Colonic mucosa (tissue), 4 donors: ENCODE measurements around the gene SYNDIG1L. TPM values are rescaled to one million over a fixed set of nuclear protein-coding genes. Genes with fewer than 3 reads are reported as not detected.

ENCODE experiments used
- DNase-seq: peaks from one replicate; pipeline ENCODE4 v3.0.0-alpha.2; 2020
- H3K27ac ChIP-seq: fragments of 200-600 bp; one replicate; pipeline ENCODE4 v1.8.0; 2021
- H3K27me3 ChIP-seq: fragments of 200-600 bp; one replicate; pipeline ENCODE4 v1.8.0; 2021
- H3K36me3 ChIP-seq: fragments of 200-600 bp; one replicate; pipeline ENCODE4 v1.8.0; 2021
- H3K4me1 ChIP-seq: fragments of 200-600 bp; one replicate; pipeline ENCODE4 v1.8.0; 2021; ENCODE audit warnings: mild to moderate bottlenecking
- H3K4me3 ChIP-seq: fragments of 200-600 bp; one replicate; pipeline ENCODE4 v1.8.0; 2021
- H3K9ac ChIP-seq, 2 donors: one replicate each; pipeline ENCODE4 v1.7.0; 2013; ENCODE audit warnings: control low read depth in 2 of 2, low read depth in 2 of 2, low read length in 2 of 2
- H3K9me3 ChIP-seq: fragments of 200-600 bp; one replicate; pipeline ENCODE4 v1.8.0; 2021
- CTCF ChIP-seq: fragments of 200-600 bp; IDR thresholded peaks from one replicate; pipeline ENCODE4 v1.8.0; 2022; ENCODE audit warnings: antibody characterized with exemption, mild to moderate bottlenecking
- intact Hi-C: fragments of 100-400 bp; cut with DNase I; formaldehyde crosslinking; loops from one replicate; pipeline ENCODE4 v1.14.1; 2022
- total RNA-seq, 2 donors: library from RNA; stranded (reverse); fragmentation: NEBNext Ultra II Directional in 1 of 2; extraction: Animal tissue kit (Norgen Biotek cat#: 25700) in 1 of 2; gene quantifications; one replicate each; pipeline ENCODE4 v1.2.1, GENCODE V29; 2021
- donor health status: healthy.
- donor health status: DM: no; HTN: no; CAD: no.
- donor health status: DM: no; HTN: no; CAD: no.

Gene SYNDIG1L
- total RNA-seq, 2 donors from 2014 or later, result 0.24 TPM; not detected in 1

GRCh38 chr14:74442757-74443156 is 16.7 kb upstream of the SYNDIG1L start:
- TF ChIP-seq CTCF, result no peak
- H3K36me3 ChIP-seq, result no peaks in the 10 kb centered on the region
- no peak overlapping the region for H3K4me3 ChIP-seq
- no peaks in the 10 kb centered on the region for H3K27me3 ChIP-seq
- no peak overlapping the region for H3K27ac ChIP-seq
- H3K9ac ChIP-seq, result no peak overlapping the region
- no peak for DNase-seq
- H3K9me3 ChIP-seq, result no peaks in the 10 kb centered on the region
- intact Hi-C loops, result no loop called here
- H3K4me1 ChIP-seq, result no peaks in the 10 kb centered on the region

- Histone ChIP-seq H3K9ac (no peak overlapping the region), H3K27me3 (no peaks in the 10 kb centered on the region), H3K36me3 (no peaks in the 10 kb centered on the region), H3K27ac (no peak overlapping the region), H3K9me3 (no peaks in the 10 kb centered on the region), H3K4me3 (no peak overlapping the region), H3K4me1 (no peaks in the 10 kb centered on the region)
- intact Hi-C loops, result no loop called here
- no peak for TF ChIP-seq CTCF
- DNase-seq, result no peak
Measured at GRCh38 chr14:74441113-74441512, 15.1 kb upstream of the SYNDIG1L start.

GRCh38 chr14:74438351-74438915 is 12.4 kb upstream of the SYNDIG1L start:
- no peaks in the 10 kb centered on the region for H3K9me3 ChIP-seq
- H3K4me1 ChIP-seq, result no peaks in the 10 kb centered on the region
- H3K27ac ChIP-seq, result no peak overlapping the region
- H3K4me3 ChIP-seq, result no peak overlapping the region
- no peak for TF ChIP-seq CTCF
- no peaks in the 10 kb centered on the region for H3K36me3 ChIP-seq
- H3K9ac ChIP-seq, result no peak overlapping the region
- intact Hi-C loops, result no loop called here
- no peaks in the 10 kb centered on the region for H3K27me3 ChIP-seq
- no peak for DNase-seq

- Histone ChIP-seq H3K4me1 (no peaks in the 10 kb centered on the region), H3K27me3 (no peaks in the 10 kb centered on the region), H3K9ac (no peak overlapping the region), H3K4me3 (no peak overlapping the region), H3K36me3 (no peaks in the 10 kb centered on the region), H3K27ac (no peak overlapping the region), H3K9me3 (no peaks in the 10 kb centered on the region)
- no peak for DNase-seq
- intact Hi-C loops, result no loop called here
- TF ChIP-seq CTCF, result no peak
Measured at GRCh38 chr14:74437496-74438053, 11.6 kb upstream of the SYNDIG1L start.

GRCh38 chr14:74434294-74434693 is 8.3 kb upstream of the SYNDIG1L start:
- DNase-seq, result no peak
- no peak for TF ChIP-seq CTCF
- H3K9me3 ChIP-seq, result no peaks in the 10 kb centered on the region
- no peak overlapping the region for H3K27ac ChIP-seq
- H3K36me3 ChIP-seq, result no peaks in the 10 kb centered on the region
- H3K9ac ChIP-seq, result no peak overlapping the region
- no peaks in the 10 kb centered on the region for H3K4me1 ChIP-seq
- no peak overlapping the region for H3K4me3 ChIP-seq
- no peaks in the 10 kb centered on the region for H3K27me3 ChIP-seq
- intact Hi-C loops, result no loop called here
